ENCODE results near the gene FLNB. TPM values are rescaled to one million over a fixed set of nuclear protein-coding genes. Genes with fewer than 3 reads are reported as not detected.
A peak's percentile ranks its signal among the peaks of the same experiment; 100 is the strongest.

The FLNB gene
- total and polyA plus RNA-seq, 10 of the 15 experiments (the other 5 are each of a cell fraction or from before 2014, with no cell fraction given): 13.6 to 51.8 (median 26.4) TPM

DNA sequence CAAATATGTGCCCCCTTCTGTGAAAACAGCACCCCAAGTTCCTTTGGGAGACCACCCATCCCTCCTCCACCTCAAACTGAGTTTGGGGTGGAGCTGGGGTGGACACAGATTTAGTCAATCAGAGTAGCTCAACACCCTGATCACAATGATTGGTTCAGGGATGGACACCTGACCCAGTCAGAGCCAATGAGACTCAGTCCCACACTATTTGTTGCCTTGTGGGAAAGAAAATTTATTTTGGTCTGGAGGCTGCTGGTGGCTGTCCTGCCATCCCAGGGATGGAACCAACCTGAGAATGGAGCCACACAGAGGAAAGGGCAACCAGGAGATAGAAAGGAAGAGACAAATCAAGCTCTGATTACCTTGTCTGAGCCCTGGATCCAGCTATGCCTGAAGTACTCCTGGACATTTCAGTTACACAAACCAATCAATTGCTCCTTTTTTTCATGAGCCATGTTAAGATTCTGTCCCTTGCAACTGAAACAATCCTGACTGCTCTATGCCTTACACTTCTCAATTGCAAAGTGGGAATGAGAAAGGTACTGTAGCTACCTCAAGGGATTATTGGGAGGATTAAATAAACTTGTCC lies 192.0 kb downstream of the FLNB start (continued):
- TF ChIP-seq, protein P1, sequence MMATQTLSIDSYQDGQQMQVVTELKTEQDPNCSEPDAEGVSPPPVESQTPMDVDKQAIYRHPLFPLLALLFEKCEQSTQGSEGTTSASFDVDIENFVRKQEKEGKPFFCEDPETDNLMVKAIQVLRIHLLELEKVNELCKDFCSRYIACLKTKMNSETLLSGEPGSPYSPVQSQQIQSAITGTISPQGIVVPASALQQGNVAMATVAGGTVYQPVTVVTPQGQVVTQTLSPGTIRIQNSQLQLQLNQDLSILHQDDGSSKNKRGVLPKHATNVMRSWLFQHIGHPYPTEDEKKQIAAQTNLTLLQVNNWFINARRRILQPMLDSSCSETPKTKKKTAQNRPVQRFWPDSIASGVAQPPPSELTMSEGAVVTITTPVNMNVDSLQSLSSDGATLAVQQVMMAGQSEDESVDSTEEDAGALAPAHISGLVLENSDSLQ (IDR thresholded peaks at IDR 0.05): 0 out of 2 replicates have a peak, but pooled peaks have one; percentile 9
- TF ChIP-seq, protein P2, sequence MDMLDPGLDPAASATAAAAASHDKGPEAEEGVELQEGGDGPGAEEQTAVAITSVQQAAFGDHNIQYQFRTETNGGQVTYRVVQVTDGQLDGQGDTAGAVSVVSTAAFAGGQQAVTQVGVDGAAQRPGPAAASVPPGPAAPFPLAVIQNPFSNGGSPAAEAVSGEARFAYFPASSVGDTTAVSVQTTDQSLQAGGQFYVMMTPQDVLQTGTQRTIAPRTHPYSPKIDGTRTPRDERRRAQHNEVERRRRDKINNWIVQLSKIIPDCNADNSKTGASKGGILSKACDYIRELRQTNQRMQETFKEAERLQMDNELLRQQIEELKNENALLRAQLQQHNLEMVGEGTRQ (IDR thresholded peaks at IDR 0.05; ENCODE audit: borderline replicate concordance, low read depth, low read length): peak; percentile 70
- TF ChIP-seq RAD51 (IDR thresholded peaks at IDR 0.05): peak; percentile 79; the same call in 1 of the 2 replicates
- TF ChIP-seq, protein P3, sequence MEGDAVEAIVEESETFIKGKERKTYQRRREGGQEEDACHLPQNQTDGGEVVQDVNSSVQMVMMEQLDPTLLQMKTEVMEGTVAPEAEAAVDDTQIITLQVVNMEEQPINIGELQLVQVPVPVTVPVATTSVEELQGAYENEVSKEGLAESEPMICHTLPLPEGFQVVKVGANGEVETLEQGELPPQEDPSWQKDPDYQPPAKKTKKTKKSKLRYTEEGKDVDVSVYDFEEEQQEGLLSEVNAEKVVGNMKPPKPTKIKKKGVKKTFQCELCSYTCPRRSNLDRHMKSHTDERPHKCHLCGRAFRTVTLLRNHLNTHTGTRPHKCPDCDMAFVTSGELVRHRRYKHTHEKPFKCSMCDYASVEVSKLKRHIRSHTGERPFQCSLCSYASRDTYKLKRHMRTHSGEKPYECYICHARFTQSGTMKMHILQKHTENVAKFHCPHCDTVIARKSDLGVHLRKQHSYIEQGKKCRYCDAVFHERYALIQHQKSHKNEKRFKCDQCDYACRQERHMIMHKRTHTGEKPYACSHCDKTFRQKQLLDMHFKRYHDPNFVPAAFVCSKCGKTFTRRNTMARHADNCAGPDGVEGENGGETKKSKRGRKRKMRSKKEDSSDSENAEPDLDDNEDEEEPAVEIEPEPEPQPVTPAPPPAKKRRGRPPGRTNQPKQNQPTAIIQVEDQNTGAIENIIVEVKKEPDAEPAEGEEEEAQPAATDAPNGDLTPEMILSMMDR (IDR thresholded peaks at IDR 0.05 in 2 of 3, conservative IDR thresholded peaks at IDR 0.05 in 1 of 3; ENCODE audit: control insufficient read depth in 2 of 3, extremely low read depth in 1 of 3, insufficient read depth in 1 of 3, low read depth in 3 of 3, low read length in 3 of 3): no peak
- peak; percentile 28 for TF ChIP-seq SP1 (IDR thresholded peaks at IDR 0.05; ENCODE audit: low read depth, low read length)
- TF ChIP-seq SPI1 (IDR thresholded peaks at IDR 0.05; ENCODE audit: borderline replicate concordance, insufficient read depth, low read depth, low read length): no peak
- TF ChIP-seq, protein P4, sequence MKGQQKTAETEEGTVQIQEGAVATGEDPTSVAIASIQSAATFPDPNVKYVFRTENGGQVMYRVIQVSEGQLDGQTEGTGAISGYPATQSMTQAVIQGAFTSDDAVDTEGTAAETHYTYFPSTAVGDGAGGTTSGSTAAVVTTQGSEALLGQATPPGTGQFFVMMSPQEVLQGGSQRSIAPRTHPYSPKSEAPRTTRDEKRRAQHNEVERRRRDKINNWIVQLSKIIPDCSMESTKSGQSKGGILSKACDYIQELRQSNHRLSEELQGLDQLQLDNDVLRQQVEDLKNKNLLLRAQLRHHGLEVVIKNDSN (IDR thresholded peaks at IDR 0.05; ENCODE audit: borderline replicate concordance, extremely low read length, insufficient read depth, low read depth, low read length): peak; percentile 59
- 0 out of 2 replicates have a peak, but pooled peaks have one; percentile 13 for TF ChIP-seq ZNF217 (IDR thresholded peaks at IDR 0.05)
- TF ChIP-seq POLR2AphosphoS2 (IDR thresholded peaks at IDR 0.05; ENCODE audit: low read depth, low read length): no peak
- no peak for TF ChIP-seq KAT2A (conservative IDR thresholded peaks at IDR 0.05; ENCODE audit: control insufficient read depth, low read depth, low read length)
- TF ChIP-seq, protein P5, sequence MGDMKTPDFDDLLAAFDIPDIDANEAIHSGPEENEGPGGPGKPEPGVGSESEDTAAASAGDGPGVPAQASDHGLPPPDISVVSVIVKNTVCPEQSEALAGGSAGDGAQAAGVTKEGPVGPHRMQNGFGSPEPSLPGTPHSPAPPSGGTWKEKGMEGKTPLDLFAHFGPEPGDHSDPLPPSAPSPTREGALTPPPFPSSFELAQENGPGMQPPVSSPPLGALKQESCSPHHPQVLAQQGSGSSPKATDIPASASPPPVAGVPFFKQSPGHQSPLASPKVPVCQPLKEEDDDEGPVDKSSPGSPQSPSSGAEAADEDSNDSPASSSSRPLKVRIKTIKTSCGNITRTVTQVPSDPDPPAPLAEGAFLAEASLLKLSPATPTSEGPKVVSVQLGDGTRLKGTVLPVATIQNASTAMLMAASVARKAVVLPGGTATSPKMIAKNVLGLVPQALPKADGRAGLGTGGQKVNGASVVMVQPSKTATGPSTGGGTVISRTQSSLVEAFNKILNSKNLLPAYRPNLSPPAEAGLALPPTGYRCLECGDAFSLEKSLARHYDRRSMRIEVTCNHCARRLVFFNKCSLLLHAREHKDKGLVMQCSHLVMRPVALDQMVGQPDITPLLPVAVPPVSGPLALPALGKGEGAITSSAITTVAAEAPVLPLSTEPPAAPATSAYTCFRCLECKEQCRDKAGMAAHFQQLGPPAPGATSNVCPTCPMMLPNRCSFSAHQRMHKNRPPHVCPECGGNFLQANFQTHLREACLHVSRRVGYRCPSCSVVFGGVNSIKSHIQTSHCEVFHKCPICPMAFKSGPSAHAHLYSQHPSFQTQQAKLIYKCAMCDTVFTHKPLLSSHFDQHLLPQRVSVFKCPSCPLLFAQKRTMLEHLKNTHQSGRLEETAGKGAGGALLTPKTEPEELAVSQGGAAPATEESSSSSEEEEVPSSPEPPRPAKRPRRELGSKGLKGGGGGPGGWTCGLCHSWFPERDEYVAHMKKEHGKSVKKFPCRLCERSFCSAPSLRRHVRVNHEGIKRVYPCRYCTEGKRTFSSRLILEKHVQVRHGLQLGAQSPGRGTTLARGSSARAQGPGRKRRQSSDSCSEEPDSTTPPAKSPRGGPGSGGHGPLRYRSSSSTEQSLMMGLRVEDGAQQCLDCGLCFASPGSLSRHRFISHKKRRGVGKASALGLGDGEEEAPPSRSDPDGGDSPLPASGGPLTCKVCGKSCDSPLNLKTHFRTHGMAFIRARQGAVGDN (IDR thresholded peaks at IDR 0.05): peak; percentile 64

All from GM12878 (cell line).